Mesothelial cell of epicardium (in vitro differentiated cells): ENCODE data around the gene KIAA0825. TPM values are rescaled to one million over a fixed set of nuclear protein-coding genes. Genes with fewer than 3 reads are reported as not detected.
A peak's percentile ranks its signal among the peaks of the same experiment; 100 is the strongest.

Source experiments
- DNase-seq, 2 experiments: peaks; one replicate each; pipeline ENCODE4 v3.0.0; 2021; ENCODE audit warnings: low spot score in 2 of 2; ENCODE audit not compliant: unreplicated experiment in 2 of 2
- H3K27ac Mint-ChIP-seq: 2 replicates; pipeline ENCODE4 v1.8.0; 2021; ENCODE audit warnings: mixed read lengths
- H3K27me3 Mint-ChIP-seq: 2 replicates; pipeline ENCODE4 v1.8.0; 2021; ENCODE audit warnings: low read depth, mixed read lengths
- H3K36me3 Mint-ChIP-seq: 2 replicates; pipeline ENCODE4 v1.8.0; 2021; ENCODE audit warnings: mixed read lengths
- H3K4me1 Mint-ChIP-seq: 2 replicates; pipeline ENCODE4 v1.8.0; 2021; ENCODE audit warnings: mixed read lengths
- H3K4me3 Mint-ChIP-seq: 2 replicates; pipeline ENCODE4 v1.8.0; 2021; ENCODE audit warnings: mild to moderate bottlenecking, moderate library complexity, mixed read lengths
- H3K9me3 Mint-ChIP-seq: 2 replicates; pipeline ENCODE4 v1.8.0; 2021; ENCODE audit warnings: mixed read lengths
- CTCF ChIP-seq: fragments of 200-600 bp; sonication (generic); IDR thresholded peaks from one replicate; pipeline ENCODE4 v1.5.0; 2021; ENCODE audit warnings: antibody characterized with exemption; ENCODE audit not compliant: unreplicated experiment
- total RNA-seq: library from RNA; stranded (reverse); gene quantifications from 3 replicates; pipeline ENCODE4 v1.2.1, GENCODE V29; 2021

Gene KIAA0825
- total RNA-seq, 1 donor from 2014 or later: 5.4 TPM

GRCh38 chr5:94188725-94189124 lies 429.7 kb downstream of the KIAA0825 start:
- H3K4me3 Mint-ChIP-seq: no peak overlapping the region
- H3K36me3 Mint-ChIP-seq: no peaks in the 10 kb centered on the region
- H3K9me3 Mint-ChIP-seq: peaks cover 10% of the 10 kb centered on the region
- H3K27me3 Mint-ChIP-seq: no peaks in the 10 kb centered on the region
- peaks cover 2% of the 10 kb centered on the region for H3K4me1 Mint-ChIP-seq
- no peak for DNase-seq
- TF ChIP-seq CTCF: no peak
- H3K27ac Mint-ChIP-seq: no peak overlapping the region

- Mint-ChIP-seq H3K4me1 (peaks cover 3% of the 10 kb centered on the region), H3K36me3 (no peaks in the 10 kb centered on the region), H3K27me3 (no peaks in the 10 kb centered on the region), H3K27ac (no peak overlapping the region), H3K4me3 (no peak overlapping the region), H3K9me3 (peaks cover 10% of the 10 kb centered on the region)
- no peak for DNase-seq
- TF ChIP-seq CTCF: no peak
Observed at GRCh38 chr5:94184870-94185269, 433.5 kb downstream of the KIAA0825 start.

DNA sequence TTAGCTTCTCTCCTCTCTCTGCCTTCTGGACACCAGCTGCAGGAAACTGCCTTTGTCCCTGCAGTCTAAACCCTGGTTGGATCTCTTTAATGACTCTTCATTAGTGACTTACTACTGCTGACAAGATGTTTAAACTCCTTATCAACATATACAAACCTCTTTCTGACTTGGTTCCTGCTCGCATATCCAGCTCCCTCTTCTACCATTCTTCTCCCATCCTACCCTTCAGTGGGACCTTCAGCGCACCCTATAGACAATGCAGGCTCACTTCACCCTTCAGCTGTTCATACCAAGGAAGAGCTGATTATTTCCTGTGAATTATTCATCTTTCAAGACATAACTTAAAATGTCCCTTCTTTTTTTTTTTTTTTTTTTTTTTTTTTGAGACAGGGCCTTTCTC lies 436.5 kb downstream of the KIAA0825 start:
- no peak overlapping the region for H3K4me3 Mint-ChIP-seq
- no peak for DNase-seq
- no peaks in the 10 kb centered on the region for H3K27me3 Mint-ChIP-seq
- H3K9me3 Mint-ChIP-seq: no peaks in the 10 kb centered on the region
- H3K36me3 Mint-ChIP-seq: no peaks in the 10 kb centered on the region
- H3K4me1 Mint-ChIP-seq: peaks cover 3% of the 10 kb centered on the region
- no peak for TF ChIP-seq CTCF
- H3K27ac Mint-ChIP-seq: peak overlapping the region; percentile 35

DNA sequence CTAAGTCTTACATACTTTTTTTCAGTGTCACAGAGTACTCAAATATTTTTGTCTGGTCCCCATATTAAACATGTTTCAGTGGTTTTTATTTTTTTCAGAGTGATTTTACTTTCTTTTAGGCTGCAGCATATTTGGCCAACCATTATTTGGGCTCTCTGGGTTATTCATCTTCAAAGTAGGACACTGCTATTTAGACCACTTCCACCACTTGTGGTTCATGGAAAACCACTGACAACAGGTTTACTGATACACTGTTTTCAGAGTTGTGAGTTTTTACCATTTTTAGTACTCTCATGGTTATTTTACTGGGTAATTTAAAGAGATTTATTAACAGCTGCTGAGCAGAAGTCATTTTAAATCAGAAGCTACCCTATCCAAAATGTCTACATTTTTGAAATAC lies 437.6 kb downstream of the KIAA0825 start:
- Mint-ChIP-seq H3K4me3 (no peak overlapping the region), H3K27me3 (no peaks in the 10 kb centered on the region), H3K9me3 (no peaks in the 10 kb centered on the region), H3K36me3 (no peaks in the 10 kb centered on the region), H3K27ac (no peak overlapping the region), H3K4me1 (peaks cover 3% of the 10 kb centered on the region)
- no peak for TF ChIP-seq CTCF
- no peak for DNase-seq

DNA sequence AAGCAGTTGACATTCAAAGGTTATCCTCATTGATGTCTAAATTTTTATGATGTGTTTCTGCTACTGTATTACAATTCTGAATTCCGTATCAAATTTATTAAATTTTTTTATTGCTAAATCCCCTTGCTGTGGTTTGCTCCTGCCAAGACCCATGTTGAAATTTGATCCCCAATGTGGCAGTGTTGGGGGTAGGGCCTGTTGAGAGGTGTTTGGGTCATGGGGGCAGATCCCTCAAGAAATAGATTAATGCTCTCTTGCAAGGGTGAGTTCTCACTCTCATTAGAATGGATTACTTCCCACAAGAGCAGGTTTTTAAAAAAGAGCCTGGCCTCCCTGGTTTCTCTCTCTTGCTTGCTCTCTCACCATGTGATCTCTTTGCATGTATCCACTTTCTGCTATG lies 442.5 kb downstream of the KIAA0825 start:
- TF ChIP-seq CTCF: no peak
- Mint-ChIP-seq H3K36me3 (no peaks in the 10 kb centered on the region), H3K4me1 (no peaks in the 10 kb centered on the region), H3K27me3 (no peaks in the 10 kb centered on the region), H3K9me3 (no peaks in the 10 kb centered on the region), H3K27ac (no peak overlapping the region), H3K4me3 (no peak overlapping the region)
- no peak for DNase-seq

GRCh38 chr5:94174748-94175411 lies 443.5 kb downstream of the KIAA0825 start:
- no peaks in the 10 kb centered on the region for H3K36me3 Mint-ChIP-seq
- no peak for TF ChIP-seq CTCF
- no peak for DNase-seq
- no peaks in the 10 kb centered on the region for H3K9me3 Mint-ChIP-seq
- no peak overlapping the region for H3K27ac Mint-ChIP-seq
- no peaks in the 10 kb centered on the region for H3K27me3 Mint-ChIP-seq
- H3K4me1 Mint-ChIP-seq: no peaks in the 10 kb centered on the region
- no peak overlapping the region for H3K4me3 Mint-ChIP-seq
